Transverse colon (tissue), 4 donors: Measurements from ENCODE around the gene TRABD2B.

ENCODE experiments used
- EP300 ChIP-seq: sonication (generic); formaldehyde crosslinking; IDR thresholded peaks from one replicate; pipeline ENCODE4 v1.6.1; 2017; ENCODE audit warnings: antibody characterized with exemption, low read depth
- POLR2A ChIP-seq: fragments of 450-650 bp; IDR thresholded peaks from one replicate; pipeline ENCODE4 v1.6.1; 2016; ENCODE audit warnings: antibody characterized with exemption, mild to moderate bottlenecking, moderate library complexity
- POLR2AphosphoS5 ChIP-seq, 3 donors: sonication (generic); formaldehyde crosslinking; IDR thresholded peaks; one replicate each; pipeline ENCODE4 v1.6.1; 2016; ENCODE audit warnings: antibody characterized with exemption in 3 of 3
- TF ChIP-seq, protein P1 (sequence below), 5 experiments: fragments of 200-600 bp in 3 of 5; fragments of 450-650 bp in 2 of 5; sonication (generic) in 3 of 5; IDR thresholded peaks; 1 replicate in 2 of 5; 2 replicates in 3 of 5; pipeline ENCODE4 v1.5.1; 2016 to 2017; ENCODE audit warnings: antibody characterized with exemption in 5 of 5, inconsistent platforms in 3 of 5, mild to moderate bottlenecking in 2 of 5, moderate library complexity in 1 of 5

DNA sequence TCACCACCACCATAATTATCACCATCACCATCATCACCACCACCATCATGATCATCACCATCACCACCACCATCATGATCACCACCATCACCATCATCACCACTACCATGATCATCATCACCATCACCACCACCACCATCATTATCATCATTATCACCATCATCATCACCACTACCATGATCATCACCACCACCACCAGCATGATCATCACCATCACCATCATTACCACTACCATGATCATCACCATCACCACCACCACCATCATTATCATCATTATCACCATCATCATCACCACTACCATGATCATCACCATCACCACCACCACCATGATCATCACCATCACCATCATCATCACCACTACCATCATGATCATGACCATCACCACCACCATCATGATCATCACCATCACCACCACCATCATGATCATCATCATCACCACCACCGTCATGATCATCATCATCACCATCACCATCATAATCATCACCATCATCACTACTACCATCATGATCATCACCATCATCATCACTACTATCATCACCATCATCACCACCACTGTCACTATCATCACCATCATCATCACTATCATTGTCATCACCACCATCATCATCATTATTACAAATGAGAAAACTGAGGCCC, 60.2 kb downstream of the TRABD2B start:
- TF ChIP-seq, protein P1, sequence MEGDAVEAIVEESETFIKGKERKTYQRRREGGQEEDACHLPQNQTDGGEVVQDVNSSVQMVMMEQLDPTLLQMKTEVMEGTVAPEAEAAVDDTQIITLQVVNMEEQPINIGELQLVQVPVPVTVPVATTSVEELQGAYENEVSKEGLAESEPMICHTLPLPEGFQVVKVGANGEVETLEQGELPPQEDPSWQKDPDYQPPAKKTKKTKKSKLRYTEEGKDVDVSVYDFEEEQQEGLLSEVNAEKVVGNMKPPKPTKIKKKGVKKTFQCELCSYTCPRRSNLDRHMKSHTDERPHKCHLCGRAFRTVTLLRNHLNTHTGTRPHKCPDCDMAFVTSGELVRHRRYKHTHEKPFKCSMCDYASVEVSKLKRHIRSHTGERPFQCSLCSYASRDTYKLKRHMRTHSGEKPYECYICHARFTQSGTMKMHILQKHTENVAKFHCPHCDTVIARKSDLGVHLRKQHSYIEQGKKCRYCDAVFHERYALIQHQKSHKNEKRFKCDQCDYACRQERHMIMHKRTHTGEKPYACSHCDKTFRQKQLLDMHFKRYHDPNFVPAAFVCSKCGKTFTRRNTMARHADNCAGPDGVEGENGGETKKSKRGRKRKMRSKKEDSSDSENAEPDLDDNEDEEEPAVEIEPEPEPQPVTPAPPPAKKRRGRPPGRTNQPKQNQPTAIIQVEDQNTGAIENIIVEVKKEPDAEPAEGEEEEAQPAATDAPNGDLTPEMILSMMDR (IDR thresholded peaks at IDR 0.05), result no peak
- TF ChIP-seq POLR2A (no peak), POLR2AphosphoS5 (IDR thresholded peaks at IDR 0.05) (no peak), EP300 (no peak)
